ENCODE results near the gene GALNS. TPM values are rescaled to one million over a fixed set of nuclear protein-coding genes. Genes with fewer than 3 reads are reported as not detected.

The GALNS gene
- total and polyA plus RNA-seq, 2 of the 8 experiments (the other 6 are each of a cell fraction or from before 2014, with no cell fraction given): 8.9 to 17.8 TPM

- Histone ChIP-seq H3K9me3 (ENCODE audit: insufficient read depth in 2 of 2, low read depth in 1 of 2, low read length in 1 of 2) (no peaks in the 10 kb centered on the region), H2BK5ac (ENCODE audit: low read depth, low read length) (no peak overlapping the region; the same call in 1 of the 2 replicates), H4K20me1 (replicated peaks in 1 of 2; ENCODE audit: control insufficient read depth in 1 of 2, insufficient read depth in 2 of 2, low read length in 2 of 2) (no peaks in the 10 kb centered on the region), H2BK15ac (ENCODE audit: low read length) (no peak overlapping the region), H3K23me2 (ENCODE audit: low read depth, low read length) (no peaks in the 10 kb centered on the region), H3K4me3 (ENCODE audit: extremely low read depth in 1 of 4, insufficient read depth in 2 of 4, low read depth in 3 of 4, low read length in 4 of 4) (no peak overlapping the region), H2BK12ac (ENCODE audit: low read depth, low read length) (no peak overlapping the region), H3K23ac (ENCODE audit: insufficient read length) (no peak overlapping the region), H3K4me2 (ENCODE audit: insufficient read depth in 1 of 2, low read depth in 2 of 2, low read length in 2 of 2) (no peak overlapping the region), H3K79me2 (ENCODE audit: control insufficient read depth in 1 of 2, insufficient read depth in 2 of 2, low read length in 2 of 2) (no peaks in the 10 kb centered on the region), H4K8ac (ENCODE audit: extremely low read depth, insufficient read depth, low read length) (peak overlapping the region; percentile 57; the same call in 1 of the 2 replicates), H3K14ac (ENCODE audit: insufficient read length) (no peak overlapping the region), H3K18ac (ENCODE audit: extremely low read depth, low read length) (no peak overlapping the region), H3K56ac (replicated peaks; ENCODE audit: insufficient read length, low read depth, low read length) (no peak overlapping the region), H2AK5ac (ENCODE audit: low read depth, low read length) (no peak overlapping the region), H3K9ac (replicated peaks in 1 of 4; ENCODE audit: extremely low read depth in 1 of 4, low read depth in 3 of 4, low read length in 3 of 4) (no peak overlapping the region), H3K36me3 (ENCODE audit: control insufficient read depth in 2 of 4, insufficient read depth in 4 of 4, low read length in 3 of 4) (no peaks in the 10 kb centered on the region), H2BK120ac (replicated peaks; ENCODE audit: low read depth, low read length) (no peak overlapping the region), H4K5ac (ENCODE audit: insufficient read length, low read depth, low read length) (no peak overlapping the region), H2BK20ac (ENCODE audit: low read length) (no peak overlapping the region), H3K79me1 (ENCODE audit: low read depth, low read length) (no peaks in the 10 kb centered on the region), H3K27ac (ENCODE audit: low read depth, low read length) (no peak overlapping the region), H3K27me3 (replicated peaks in 1 of 4; ENCODE audit: control insufficient read depth in 3 of 4, extremely low read depth in 1 of 4, insufficient read depth in 3 of 4, low read length in 3 of 4) (0 out of 7 replicates have a peak, but pooled peaks cover 0 to 2% (median 0%) of the 10 kb centered on the region in 4 experiments), H3K4ac (replicated peaks; ENCODE audit: insufficient read length, low read depth, low read length) (no peak overlapping the region), H2AFZ (ENCODE audit: low read length) (no peak overlapping the region), H4K91ac (replicated peaks; ENCODE audit: insufficient read length, low read length) (no peak overlapping the region), H3K4me1 (replicated peaks in 1 of 4; ENCODE audit: control insufficient read depth in 3 of 4, insufficient read depth in 4 of 4, low read length in 3 of 4) (peaks cover 0 to 4% (median 0%) of the 10 kb centered on the region in 4 experiments; a peak in 1 of 7 replicates)
- 85% methylated on average over 16 of the region's 20 CpGs; no CpG with 5 or more reads in 1 of the 2 experiments for WGBS, 2 experiments (ENCODE audit: extremely low coverage in 1 of 2, insufficient coverage in 1 of 2, insufficient read length in 1 of 2, insufficient replicate concordance in 2 of 2, low coverage in 1 of 2, low lambda C conversion rate in 2 of 2, missing lambda C conversion rate in 1 of 2)
- ChIA-PET CTCF (ENCODE audit: partially characterized antibody) (no interaction called here), POLR2A (ENCODE audit: partially characterized antibody) (interaction anchor here (1.2 to 1.4 kb wide), 2 partner anchors 9 to 82 kb away, joined by 4 to 8 read pairs; no protein-coding TSS in a partner anchor)
- DNase-seq (ENCODE audit: low read depth in 1 of 2, low spot score in 2 of 2) (no peak), FAIRE-seq (no peak)
- TF ChIP-seq CREB1 (IDR thresholded peaks at IDR 0.05) (no peak), CTCF (IDR thresholded peaks at IDR 0.05; ENCODE audit: control extremely low read depth in 1 of 3, insufficient read depth in 1 of 3, low read depth in 1 of 3, low read length in 3 of 3) (no peak), ATF2 (IDR thresholded peaks at IDR 0.05; ENCODE audit: low read length) (no peak), TEAD4 (IDR thresholded peaks at IDR 0.05; ENCODE audit: low read depth, low read length) (no peak), BRCA1 (IDR thresholded peaks at IDR 0.05; ENCODE audit: low read depth, low read length) (no peak), SP4 (IDR thresholded peaks at IDR 0.05; ENCODE audit: low read length) (no peak), BCL11A (IDR thresholded peaks at IDR 0.05; ENCODE audit: low read depth in 2 of 2, low read length in 2 of 2) (no peak), TBP (IDR thresholded peaks at IDR 0.05; ENCODE audit: low read depth, low read length) (no peak)
Measured at GRCh38 chr16:88892065-88892464, 35.3 kb upstream of the GALNS start.
